Fibroblast of pulmonary artery (primary cell): ENCODE results near the gene MVB12B.

Source experiments
- DNase-seq: peaks from one replicate; pipeline ENCODE4 v3.0.0-alpha.2; 2010; ENCODE audit warnings: low read depth
- H3K4me3 ChIP-seq: replicated peaks from 2 replicates; pipeline ENCODE4 v1.5.1; 2011; ENCODE audit warnings: low read depth, mild to moderate bottlenecking, control low read depth, low read length, moderate library complexity
- CTCF ChIP-seq: IDR thresholded peaks from 2 replicates; pipeline ENCODE4 v1.5.1; 2011; ENCODE audit warnings: mild to moderate bottlenecking, control low read depth, low read length, inconsistent platforms; ENCODE audit errors: missing control alignments

MVB12B gene

GRCh38 chr9:126375386-126375785, 48.8 kb downstream of the MVB12B start:
- DNase-seq: peak; percentile 16
- H3K4me3 ChIP-seq: no peak overlapping the region
- TF ChIP-seq CTCF: no peak

GRCh38 chr9:126376311-126377175, 49.9 kb downstream of the MVB12B start:
- no peak overlapping the region for H3K4me3 ChIP-seq
- DNase-seq: no peak
- no peak for TF ChIP-seq CTCF

- no peak for DNase-seq
Measured at GRCh38 chr9:126377176-126377509, 50.5 kb downstream of the MVB12B start.

GRCh38 chr9:126377536-126377935, 50.9 kb downstream of the MVB12B start:
- TF ChIP-seq CTCF: no peak
- DNase-seq: no peak
- no peak overlapping the region for H3K4me3 ChIP-seq

More at GRCh38 chr9:126377176-126377509, 50.5 kb downstream of the MVB12B start:
- H3K4me3 ChIP-seq: no peak overlapping the region
- TF ChIP-seq CTCF: no peak

GRCh38 chr9:126378761-126379160, 52.1 kb downstream of the MVB12B start:
- no peak for DNase-seq
- no peak for TF ChIP-seq CTCF
- H3K4me3 ChIP-seq: no peak overlapping the region

GRCh38 chr9:126379661-126380360, 53.2 kb downstream of the MVB12B start:
- TF ChIP-seq CTCF: no peak

More at GRCh38 chr9:126379661-126380360, 53.2 kb downstream of the MVB12B start:
- no peak overlapping the region for H3K4me3 ChIP-seq
- DNase-seq: no peak
